Measurements from ENCODE around the gene AMY1A.
"Not testable (repeated sequence)": the region's sequence is repeated elsewhere in the genome, so short reads cannot be mapped to it uniquely, and the experiment has no call there.

AMY1A gene

GRCh38 chr1:103655460-103655859 is at the start of gene AMY1A:
Gene AMY1A, plus strand, starts transcription at chr1:103655760. Its CDS starts 571 bp downstream, at chr1:103656331.
- not testable (repeated sequence) for DNase-seq (ENCODE audit: extremely low read depth in 1 of 2, low read depth in 1 of 2)

- DNase-seq (ENCODE audit: extremely low read depth in 1 of 2, low read depth in 1 of 2) = no peak
Measured at GRCh38 chr1:103616362-103616761, 39.2 kb upstream of the AMY1A start.

- not testable (repeated sequence) for DNase-seq (ENCODE audit: extremely low read depth in 1 of 2, low read depth in 1 of 2)
Measured at GRCh38 chr1:103616994-103617477, 38.5 kb upstream of the AMY1A start, which contains the start of gene AMY2A. Gene AMY2A, plus strand, starts transcription at chr1:103617427. Its CDS starts 14 bp downstream, at chr1:103617441.

DNA sequence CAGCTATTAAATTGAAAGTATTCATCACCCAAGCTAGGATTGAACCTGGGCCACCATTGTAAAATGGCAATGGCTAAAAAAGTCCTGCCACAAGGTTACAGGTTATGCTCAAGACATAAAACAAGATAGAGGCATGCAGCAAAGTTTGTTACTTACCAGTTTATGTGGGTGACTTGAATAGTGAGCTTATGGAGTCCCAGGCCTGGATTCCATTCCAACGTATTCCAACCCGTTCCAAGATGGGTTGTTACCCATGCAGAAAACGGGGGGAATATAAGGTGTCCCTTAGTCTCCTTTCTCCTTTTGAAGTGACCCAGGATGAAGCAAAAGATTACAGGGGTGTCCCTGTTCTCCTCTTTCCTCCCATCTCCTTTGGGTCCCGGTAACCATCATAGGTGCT is 28.1 kb upstream of the AMY1A start:
- DNase-seq (ENCODE audit: extremely low read depth in 1 of 2, low read depth in 1 of 2) = not testable (repeated sequence)

GRCh38 chr1:103641194-103641593 is 14.4 kb upstream of the AMY1A start:
- DNase-seq (ENCODE audit: extremely low read depth in 1 of 2, low read depth in 1 of 2) = not testable (repeated sequence)

DNA sequence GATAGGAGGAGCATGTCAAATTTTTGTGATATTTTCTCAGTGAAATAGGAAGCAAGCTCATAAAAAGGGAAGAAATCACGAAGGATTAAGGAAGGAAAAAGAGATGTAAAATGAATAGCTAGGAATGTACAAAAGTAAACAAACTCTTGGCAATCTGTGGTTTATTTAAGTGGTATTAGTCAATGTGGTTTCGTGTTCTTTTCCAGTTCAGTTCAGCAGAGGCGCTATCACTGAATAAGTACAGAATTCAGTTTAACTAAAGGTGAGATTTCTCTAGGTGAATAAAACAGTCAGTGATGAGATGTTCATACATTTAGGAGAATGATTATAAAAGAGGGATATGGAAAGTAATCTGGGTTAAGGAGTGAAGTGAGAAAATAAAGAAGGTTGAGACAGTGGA is 11.7 kb upstream of the AMY1A start:
- not testable (repeated sequence) for DNase-seq (ENCODE audit: extremely low read depth in 1 of 2, low read depth in 1 of 2)

DNA sequence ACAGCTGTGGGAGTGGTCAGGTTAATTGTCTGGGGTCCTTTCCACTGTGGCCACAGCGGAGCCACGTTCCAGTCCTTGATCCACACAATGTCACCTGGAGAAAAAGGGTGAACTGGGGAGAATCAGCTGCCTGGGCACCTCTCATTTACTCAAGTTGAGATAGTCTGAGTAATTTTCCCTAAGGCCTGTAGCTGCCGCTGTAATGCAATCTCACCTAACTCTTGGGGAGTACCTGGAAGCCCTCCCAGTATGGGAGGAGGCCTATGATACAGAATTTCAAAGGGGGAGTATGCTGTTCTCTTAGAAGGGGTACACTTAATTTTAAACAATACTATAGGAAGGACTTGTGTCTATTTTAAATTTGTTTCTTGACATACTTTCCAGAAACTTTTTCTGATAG is 5.3 kb upstream of the AMY1A start:
- DNase-seq (ENCODE audit: extremely low read depth in 1 of 2, low read depth in 1 of 2) = not testable (repeated sequence)

DNA sequence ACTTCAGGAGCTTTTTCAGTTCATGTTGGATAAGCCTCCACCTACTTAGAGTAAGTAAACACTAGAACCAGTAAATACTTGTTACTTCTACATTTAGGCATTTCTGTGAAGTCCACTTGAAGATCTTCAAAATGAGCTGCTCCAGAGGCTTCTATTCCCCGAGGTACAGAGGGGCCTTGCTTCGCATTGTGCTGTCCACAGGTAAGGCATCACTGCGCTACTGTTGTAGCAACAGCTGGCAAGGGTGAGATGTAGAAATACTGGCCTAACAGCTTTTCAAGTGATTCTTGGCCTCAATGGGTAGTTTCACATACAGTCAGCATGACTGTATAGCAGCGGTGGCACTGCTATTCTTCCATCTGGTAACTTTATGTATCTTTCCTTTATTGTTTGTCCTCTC is 4.7 kb upstream of the AMY1A start:
- DNase-seq (ENCODE audit: extremely low read depth in 1 of 2, low read depth in 1 of 2) = not testable (repeated sequence)

DNA sequence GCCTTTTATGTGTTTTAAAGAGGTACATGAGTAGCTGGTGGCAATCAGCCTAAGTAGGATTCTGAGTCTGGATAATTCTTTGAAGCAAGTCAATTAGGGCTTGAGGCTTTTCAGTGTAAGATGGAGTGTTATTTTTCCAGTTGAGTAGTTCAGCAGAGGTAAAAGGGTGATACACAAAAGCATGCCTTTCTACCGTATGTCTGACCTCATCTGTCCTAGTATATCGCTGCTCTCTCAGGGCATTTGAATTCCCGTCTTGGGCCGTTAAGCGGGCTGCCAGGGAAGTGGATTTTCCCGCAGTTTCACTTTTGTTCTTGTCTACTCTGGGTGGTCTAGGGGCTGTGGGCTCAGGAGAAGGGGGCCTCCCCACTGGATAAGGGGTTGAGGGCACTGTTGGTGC is 1.4 kb upstream of the AMY1A start:
- DNase-seq (ENCODE audit: extremely low read depth in 1 of 2, low read depth in 1 of 2) = not testable (repeated sequence)

DNA sequence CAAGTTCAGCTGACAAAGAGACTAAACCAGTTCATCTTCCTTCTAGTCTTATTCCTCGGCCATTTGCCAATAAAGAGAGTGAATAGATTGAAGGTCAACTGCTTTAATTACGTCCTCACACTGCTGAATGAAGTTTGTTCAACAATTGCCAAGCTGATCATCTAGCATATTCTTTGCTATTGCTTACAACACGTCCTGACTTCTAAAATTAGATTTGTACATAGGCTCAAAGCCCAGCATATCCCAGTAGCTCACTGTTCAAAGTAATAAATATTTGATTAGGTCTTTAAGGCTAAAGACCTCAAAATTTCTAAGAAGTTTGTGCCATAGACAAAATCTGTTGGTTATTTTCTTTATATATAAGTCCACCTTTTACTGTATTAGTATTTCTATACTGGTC is 20.8 kb downstream of the AMY1A start:
- DNase-seq (ENCODE audit: extremely low read depth in 1 of 2, low read depth in 1 of 2) = not testable (repeated sequence)

DNA sequence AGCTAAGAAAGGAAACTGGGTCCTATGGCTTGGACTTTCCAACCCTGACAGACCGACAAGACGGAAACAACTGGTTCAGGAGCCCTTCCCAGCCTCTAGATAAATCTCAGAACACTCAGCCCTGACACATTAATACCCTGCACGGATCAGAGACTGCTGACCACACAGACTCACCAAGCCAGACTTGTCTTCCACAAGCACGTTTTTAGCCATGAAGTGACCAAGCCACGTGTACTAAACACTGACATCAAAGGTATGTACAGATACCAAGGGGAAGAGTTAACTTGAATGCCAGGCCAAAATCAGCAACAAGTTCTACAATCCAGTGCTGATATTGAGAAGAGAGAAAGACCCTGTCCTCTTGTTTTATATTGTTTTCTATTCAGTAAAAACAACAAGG is 40.5 kb downstream of the AMY1A start, which contains the start of gene AMY1B:
Gene AMY1B, minus strand, starts transcription at position 101 of the 400 bp plus-strand sequence. CDS start 571 bp downstream, outside the sequence.
- not testable (repeated sequence) for DNase-seq (ENCODE audit: extremely low read depth in 1 of 2, low read depth in 1 of 2)

DNA sequence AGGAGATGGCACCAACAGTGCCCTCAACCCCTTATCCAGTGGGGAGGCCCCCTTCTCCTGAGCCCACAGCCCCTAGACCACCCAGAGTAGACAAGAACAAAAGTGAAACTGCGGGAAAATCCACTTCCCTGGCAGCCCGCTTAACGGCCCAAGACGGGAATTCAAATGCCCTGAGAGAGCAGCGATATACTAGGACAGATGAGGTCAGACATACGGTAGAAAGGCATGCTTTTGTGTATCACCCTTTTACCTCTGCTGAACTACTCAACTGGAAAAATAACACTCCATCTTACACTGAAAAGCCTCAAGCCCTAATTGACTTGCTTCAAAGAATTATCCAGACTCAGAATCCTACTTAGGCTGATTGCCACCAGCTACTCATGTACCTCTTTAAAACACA is 41.9 kb downstream of the AMY1A start:
- not testable (repeated sequence) for DNase-seq (ENCODE audit: extremely low read depth in 1 of 2, low read depth in 1 of 2)

GRCh38 chr1:103700669-103701068 is 45.1 kb downstream of the AMY1A start:
- DNase-seq (ENCODE audit: extremely low read depth in 1 of 2, low read depth in 1 of 2) = not testable (repeated sequence)

DNA sequence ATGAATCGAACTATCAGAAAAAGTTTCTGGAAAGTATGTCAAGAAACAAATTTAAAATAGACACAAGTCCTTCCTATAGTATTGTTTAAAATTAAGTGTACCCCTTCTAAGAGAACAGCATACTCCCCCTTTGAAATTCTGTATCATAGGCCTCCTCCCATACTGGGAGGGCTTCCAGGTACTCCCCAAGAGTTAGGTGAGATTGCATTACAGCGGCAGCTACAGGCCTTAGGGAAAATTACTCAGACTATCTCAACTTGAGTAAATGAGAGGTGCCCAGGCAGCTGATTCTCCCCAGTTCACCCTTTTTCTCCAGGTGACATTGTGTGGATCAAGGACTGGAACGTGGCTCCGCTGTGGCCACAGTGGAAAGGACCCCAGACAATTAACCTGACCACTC is 45.7 kb downstream of the AMY1A start:
- not testable (repeated sequence) for DNase-seq (ENCODE audit: extremely low read depth in 1 of 2, low read depth in 1 of 2)

DNA sequence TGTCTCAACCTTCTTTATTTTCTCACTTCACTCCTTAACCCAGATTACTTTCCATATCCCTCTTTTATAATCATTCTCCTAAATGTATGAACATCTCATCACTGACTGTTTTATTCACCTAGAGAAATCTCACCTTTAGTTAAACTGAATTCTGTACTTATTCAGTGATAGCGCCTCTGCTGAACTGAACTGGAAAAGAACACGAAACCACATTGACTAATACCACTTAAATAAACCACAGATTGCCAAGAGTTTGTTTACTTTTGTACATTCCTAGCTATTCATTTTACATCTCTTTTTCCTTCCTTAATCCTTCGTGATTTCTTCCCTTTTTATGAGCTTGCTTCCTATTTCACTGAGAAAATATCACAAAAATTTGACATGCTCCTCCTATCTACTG is 52.1 kb downstream of the AMY1A start:
- DNase-seq (ENCODE audit: extremely low read depth in 1 of 2, low read depth in 1 of 2) = not testable (repeated sequence)

- DNase-seq (ENCODE audit: extremely low read depth in 1 of 2, low read depth in 1 of 2) = not testable (repeated sequence)
Measured at GRCh38 chr1:103710381-103710780, 54.8 kb downstream of the AMY1A start.
